Mucosa of descending colon (tissue), 3 donors: ENCODE data around the gene CD226. TPM values are rescaled to one million over a fixed set of nuclear protein-coding genes. Genes with fewer than 3 reads are reported as not detected.
A peak's percentile ranks its signal among the peaks of the same experiment; 100 is the strongest.
"Not testable (repeated sequence)": the region's sequence is repeated elsewhere in the genome, so short reads cannot be mapped to it uniquely, and the experiment has no call there.

Source experiments
- ATAC-seq: fragments of 200-7000 bp; cut with Tn5 transposase; one replicate; pipeline ENCODE4 v1.9.1; 2020; ENCODE audit warnings: mild to moderate bottlenecking, moderate library complexity
- DNase-seq, 3 donors: peaks; one replicate each; pipeline ENCODE4 v3.0.0-alpha.2; 2020
- H3K36me3 ChIP-seq: fragments of 200-600 bp; one replicate; pipeline ENCODE4 v1.8.0; 2021; ENCODE audit warnings: low read depth, mild to moderate bottlenecking
- H3K4me1 ChIP-seq: fragments of 200-600 bp; one replicate; pipeline ENCODE4 v1.8.0; 2021; ENCODE audit warnings: low read depth, mild to moderate bottlenecking
- H3K4me3 ChIP-seq: fragments of 200-600 bp; one replicate; pipeline ENCODE4 v1.8.0; 2021; ENCODE audit warnings: mild to moderate bottlenecking
- H3K9me3 ChIP-seq: fragments of 200-600 bp; one replicate; pipeline ENCODE4 v1.8.0; 2021; ENCODE audit warnings: mild to moderate bottlenecking
- intact Hi-C, 2 donors: fragments of 100-400 bp; cut with DNase I in 1 of 2; cut with micrococcal nuclease in 1 of 2; formaldehyde crosslinking; loops; one replicate each; pipeline versions ENCODE4 v1.11.0 to v1.11.1; 2022; cut with DNase I, micrococcal nuclease
- total RNA-seq, 3 donors: library from RNA; stranded (reverse); fragmentation: NEBNext Ultra II Directional in 2 of 3; extraction: Animal tissue kit (Norgen Biotek cat#: 25700) in 2 of 3; gene quantifications; one replicate each; pipeline versions ENCODE4 v1.2.1 to v1.2.4, GENCODE V29; 2021 to 2023
- TF ChIP-seq, protein P1 (sequence below): fragments of 200-600 bp; IDR thresholded peaks from one replicate; pipeline ENCODE4 v1.8.0; 2022; ENCODE audit warnings: antibody characterized with exemption, mild to moderate bottlenecking
- donor health status: DM: no; HTN: no; CAD: no; lungs with moderate emphysema.
- donor health status: DM: no; HTN: no; CAD: no.
- donor health status: DM: no; HTN: yes; CAD: no.

CD226 gene
- total RNA-seq, 3 donors from 2014 or later, result 1.2 to 2.7 (median 2.0) TPM

DNA sequence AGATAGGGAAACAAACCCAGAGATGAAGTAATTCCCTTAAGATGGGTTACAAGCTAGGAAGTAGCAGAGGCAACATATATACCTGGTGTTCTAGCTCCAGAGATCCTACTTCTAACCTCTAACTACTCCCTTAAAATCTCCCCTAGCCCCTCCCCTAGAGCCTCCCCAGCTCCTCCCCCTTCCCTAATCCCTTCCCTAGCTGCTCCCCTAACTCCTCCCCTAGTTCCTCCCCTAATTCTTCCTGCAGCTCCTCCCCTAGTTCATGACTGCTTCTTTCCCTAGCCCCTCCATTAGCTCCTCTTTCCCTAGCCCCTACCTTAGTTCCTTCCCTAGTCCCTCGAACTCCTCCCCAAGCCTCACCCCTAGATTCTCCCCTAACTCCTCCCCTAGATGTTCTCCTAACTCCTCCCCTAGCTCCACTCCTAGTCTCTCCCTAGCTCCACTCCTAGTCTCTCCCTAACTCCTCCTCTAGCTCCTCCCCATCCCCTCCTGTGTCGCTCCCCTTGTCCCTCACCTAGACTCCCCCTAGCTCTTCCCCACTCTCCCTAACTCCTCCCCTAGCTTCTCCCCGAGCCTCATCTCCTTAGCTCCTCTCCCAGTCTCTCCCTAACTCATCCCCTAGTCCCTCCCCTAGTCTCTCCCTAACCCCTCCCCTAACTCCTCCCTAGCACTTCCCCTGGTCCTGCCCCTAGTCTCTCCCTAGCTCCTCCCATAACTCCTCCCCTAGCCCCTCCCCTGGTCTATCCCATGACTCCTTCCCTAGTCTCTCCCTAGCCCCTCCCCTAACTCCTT is 108.9 kb downstream of the CD226 start:
- ATAC-seq, result peak; percentile 82
- Histone ChIP-seq H3K36me3 (no peaks in the 10 kb centered on the region), H3K4me1 (no peaks in the 10 kb centered on the region), H3K9me3 (no peaks in the 10 kb centered on the region), H3K4me3 (no peak overlapping the region)
- intact Hi-C loops, result no loop called here
- TF ChIP-seq, protein P1, sequence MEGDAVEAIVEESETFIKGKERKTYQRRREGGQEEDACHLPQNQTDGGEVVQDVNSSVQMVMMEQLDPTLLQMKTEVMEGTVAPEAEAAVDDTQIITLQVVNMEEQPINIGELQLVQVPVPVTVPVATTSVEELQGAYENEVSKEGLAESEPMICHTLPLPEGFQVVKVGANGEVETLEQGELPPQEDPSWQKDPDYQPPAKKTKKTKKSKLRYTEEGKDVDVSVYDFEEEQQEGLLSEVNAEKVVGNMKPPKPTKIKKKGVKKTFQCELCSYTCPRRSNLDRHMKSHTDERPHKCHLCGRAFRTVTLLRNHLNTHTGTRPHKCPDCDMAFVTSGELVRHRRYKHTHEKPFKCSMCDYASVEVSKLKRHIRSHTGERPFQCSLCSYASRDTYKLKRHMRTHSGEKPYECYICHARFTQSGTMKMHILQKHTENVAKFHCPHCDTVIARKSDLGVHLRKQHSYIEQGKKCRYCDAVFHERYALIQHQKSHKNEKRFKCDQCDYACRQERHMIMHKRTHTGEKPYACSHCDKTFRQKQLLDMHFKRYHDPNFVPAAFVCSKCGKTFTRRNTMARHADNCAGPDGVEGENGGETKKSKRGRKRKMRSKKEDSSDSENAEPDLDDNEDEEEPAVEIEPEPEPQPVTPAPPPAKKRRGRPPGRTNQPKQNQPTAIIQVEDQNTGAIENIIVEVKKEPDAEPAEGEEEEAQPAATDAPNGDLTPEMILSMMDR, result no peak
- no peak for DNase-seq

DNA sequence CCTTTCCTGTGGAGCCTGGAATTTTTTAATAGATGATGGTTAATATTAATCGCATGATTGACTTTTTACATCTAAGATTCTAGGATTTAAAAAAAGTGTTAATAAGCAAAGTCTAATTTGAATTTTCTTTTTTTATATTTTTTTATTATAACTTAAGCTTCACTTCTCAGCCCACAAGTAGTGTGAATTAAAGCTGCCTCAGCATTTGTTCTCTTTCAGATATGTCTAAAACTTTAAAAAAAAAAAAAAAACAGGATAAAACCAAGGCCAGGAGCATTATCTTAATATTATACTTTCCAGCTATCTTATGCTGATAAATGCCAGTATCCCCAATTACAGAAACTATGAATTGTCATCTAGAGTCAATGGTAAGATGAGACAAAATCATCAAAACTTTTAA is 109.7 kb downstream of the CD226 start:
- Histone ChIP-seq H3K4me1 (no peaks in the 10 kb centered on the region), H3K36me3 (no peaks in the 10 kb centered on the region), H3K4me3 (no peak overlapping the region), H3K9me3 (no peaks in the 10 kb centered on the region)
- intact Hi-C loops, result no loop called here
- TF ChIP-seq, protein P1, result no peak
- DNase-seq (no peak), ATAC-seq (no peak)

DNA sequence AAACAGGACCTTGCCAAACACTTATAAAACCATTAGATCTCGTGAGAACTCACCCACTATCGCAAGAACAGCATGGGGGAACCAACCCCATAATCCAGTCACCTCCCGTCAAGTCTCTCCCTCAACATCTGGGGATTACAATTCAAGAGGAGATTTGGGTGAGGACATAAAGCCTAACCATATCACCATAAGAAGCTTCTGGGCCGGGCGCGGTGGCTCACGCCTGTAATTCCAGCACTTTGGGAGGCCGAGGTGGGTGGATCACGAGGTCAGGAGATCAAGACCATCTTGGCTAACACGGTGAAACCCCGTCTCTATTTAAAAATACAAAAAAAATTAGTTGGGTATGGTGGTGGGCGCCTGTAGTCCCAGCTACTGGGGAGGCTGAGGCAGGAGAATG is 112.7 kb downstream of the CD226 start:
- intact Hi-C loops, DNase-seq, ATAC-seq, H3K4me3 ChIP-seq, H3K9me3 ChIP-seq, H3K4me1 ChIP-seq, H3K36me3 ChIP-seq: not testable (repeated sequence)

DNA sequence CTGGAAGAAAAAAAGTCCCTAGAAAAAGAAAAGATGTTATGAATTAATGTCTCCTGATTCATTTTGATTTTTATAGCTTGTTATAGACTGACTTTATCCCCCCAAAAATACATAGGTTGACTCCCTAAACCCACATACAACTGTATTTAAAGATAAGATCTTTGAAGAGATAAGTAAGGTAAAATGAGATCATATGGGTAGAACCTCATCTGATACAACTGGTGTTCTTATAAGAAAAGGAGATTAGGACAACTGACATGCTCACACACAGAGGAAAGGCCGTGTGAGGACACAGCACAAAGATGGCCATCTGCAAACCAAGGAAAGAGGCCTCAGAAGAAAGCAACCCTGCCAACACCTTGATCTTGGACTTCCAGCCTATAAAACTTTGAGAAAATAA is 117.5 kb downstream of the CD226 start:
- no peak for DNase-seq
- ATAC-seq, result no peak
- H3K4me3 ChIP-seq, result no peak overlapping the region
- H3K4me1 ChIP-seq, result no peaks in the 10 kb centered on the region
- H3K36me3 ChIP-seq, result no peaks in the 10 kb centered on the region
- H3K9me3 ChIP-seq, result no peaks in the 10 kb centered on the region
- intact Hi-C loops, result no loop called here
- TF ChIP-seq, protein P1, result no peak

DNA sequence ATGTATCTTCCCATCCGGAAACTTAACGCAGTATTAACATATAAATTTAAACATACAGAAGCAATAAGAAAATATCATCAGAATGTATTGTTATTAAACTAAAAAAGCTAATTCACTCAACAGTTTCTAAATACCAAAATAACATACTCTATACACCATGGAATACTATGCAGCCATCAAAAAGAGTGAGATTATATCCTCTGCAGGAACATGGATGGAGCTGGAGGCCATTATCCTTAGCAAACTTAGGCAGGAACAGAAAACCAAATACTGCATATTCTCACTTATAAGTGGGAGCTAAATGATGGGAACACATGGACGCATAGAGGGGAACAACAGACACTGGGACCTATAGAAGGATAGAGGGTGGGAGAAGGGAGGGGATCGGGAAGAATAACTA is 127.1 kb downstream of the CD226 start:
- intact Hi-C loops, result no loop called here
- TF ChIP-seq, protein P1, result no peak
- Histone ChIP-seq H3K4me3 (no peak overlapping the region), H3K4me1 (no peaks in the 10 kb centered on the region), H3K36me3 (no peaks in the 10 kb centered on the region), H3K9me3 (peaks cover 4% of the 10 kb centered on the region)
- DNase-seq, result no peak
- ATAC-seq, result no peak

DNA sequence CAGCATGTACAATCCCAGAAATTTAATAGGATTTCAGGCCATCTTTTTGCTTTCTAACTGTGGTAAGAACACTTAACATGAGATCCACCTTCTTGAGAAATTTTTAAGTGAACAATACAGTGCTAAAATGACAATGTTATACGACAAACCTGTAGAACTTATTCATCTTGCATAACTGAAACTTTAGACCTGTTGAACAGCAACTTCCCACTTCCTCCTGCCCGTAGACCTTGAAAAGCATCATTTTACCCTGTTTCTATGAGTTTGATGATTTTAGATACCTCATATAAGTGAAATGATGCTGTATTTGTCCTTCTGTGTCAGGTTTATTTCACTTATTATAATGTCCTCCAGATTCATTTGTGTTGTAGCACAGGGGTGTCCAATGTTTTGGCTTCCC is 128.2 kb downstream of the CD226 start:
- intact Hi-C loops, result no loop called here
- DNase-seq, result no peak
- Histone ChIP-seq H3K4me3 (no peak overlapping the region), H3K36me3 (no peaks in the 10 kb centered on the region), H3K9me3 (peaks cover 4% of the 10 kb centered on the region), H3K4me1 (no peaks in the 10 kb centered on the region)
- no peak for ATAC-seq
- TF ChIP-seq, protein P1, result no peak
